HEK293 (cell line): ENCODE measurements around the gene PFKL.

ENCODE experiments used
- CTCF ChIP-seq: fragments of 450-650 bp; formaldehyde crosslinking; IDR thresholded peaks from 2 replicates; pipeline ENCODE4 v1.5.1; 2016; ENCODE audit warnings: missing biosample characterization, missing genetic modification characterization
- KLF10 ChIP-seq: fragments of 450-650 bp; IDR thresholded peaks from 2 replicates; pipeline ENCODE4 v1.5.1; 2018; ENCODE audit warnings: missing biosample characterization, mild to moderate bottlenecking, missing genetic modification characterization
- MZF1 ChIP-seq: fragments of 450-650 bp; formaldehyde crosslinking; IDR thresholded peaks from 2 replicates; pipeline ENCODE4 v1.5.1; 2017; ENCODE audit warnings: missing biosample characterization, missing genetic modification characterization, borderline replicate concordance
- ZBTB20 ChIP-seq: fragments of 450-650 bp; formaldehyde crosslinking; IDR thresholded peaks from 2 replicates; pipeline ENCODE4 v1.5.1; 2016; ENCODE audit warnings: missing biosample characterization, missing genetic modification characterization
- ZBTB26 ChIP-seq: fragments of 450-650 bp; formaldehyde crosslinking; optimal IDR thresholded peaks from 2 replicates; pipeline ENCODE3; 2016; ENCODE audit warnings: missing biosample characterization, mild to moderate bottlenecking, missing genetic modification characterization
- ZNF169 ChIP-seq: fragments of 450-650 bp; formaldehyde crosslinking; IDR thresholded peaks from 2 replicates; pipeline ENCODE4 v1.5.1; 2016; ENCODE audit warnings: missing biosample characterization, missing genetic modification characterization
- ZNF776 ChIP-seq: fragments of 450-650 bp; formaldehyde crosslinking; IDR thresholded peaks from 2 replicates; pipeline ENCODE4 v1.5.0; 2017; ENCODE audit warnings: missing biosample characterization, missing genetic modification characterization, borderline replicate concordance

- TF ChIP-seq MZF1 (tag by site-specific recombination) = no peak
- TF ChIP-seq CTCF (tag by site-specific recombination) = no peak
- no peak for TF ChIP-seq ZNF776 (tag by site-specific recombination)
- no peak for TF ChIP-seq ZBTB20 (tag by site-specific recombination)
- no peak for TF ChIP-seq ZBTB26
- no peak for TF ChIP-seq ZNF169 (tag by site-specific recombination)
- TF ChIP-seq KLF10 (tag by site-specific recombination) = no peak
Measured at GRCh38 chr21:44374601-44375280, 74.9 kb downstream of the PFKL start.
